Stimulated activated CD8-positive, alpha-beta memory T cell treated with anti-CD3 and anti-CD28 coated beads, Interleukin-15, amount 100 ng/mL, for 4 hours (primary cell): ENCODE results near the gene CAV1.
"Not testable (repeated sequence)": the region's sequence is repeated elsewhere in the genome, so short reads cannot be mapped to it uniquely, and the experiment has no call there.

Experiments
- DNase-seq, 2 donors: peaks; one replicate each; pipeline ENCODE4 v3.0.0-alpha.2; 2020; ENCODE audit warnings: low read depth in 2 of 2

The CAV1 gene

GRCh38 chr7:116582164-116582732 is 57.4 kb downstream of the CAV1 start:
- DNase-seq: no peak

- DNase-seq: no peak
Observed at GRCh38 chr7:116582806-116583444, 58.1 kb downstream of the CAV1 start.

DNA sequence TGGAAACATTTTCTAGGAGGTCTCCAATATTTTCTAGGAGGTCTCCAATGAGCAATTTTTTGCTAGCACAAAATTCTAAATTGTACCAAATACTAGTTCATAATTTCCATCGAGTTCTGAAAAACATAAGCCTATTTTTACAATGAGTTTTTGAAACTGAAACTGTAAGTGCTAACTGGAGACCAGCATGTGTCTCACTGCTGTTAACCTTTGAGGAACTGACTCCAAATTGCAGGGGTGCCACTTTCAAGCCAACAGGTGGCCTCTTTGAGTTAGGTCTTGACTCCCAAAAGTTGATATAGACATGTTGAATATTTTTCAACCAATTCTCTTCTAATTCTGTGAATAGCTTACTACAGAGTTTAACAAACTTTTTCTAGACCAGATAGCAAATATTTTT is 58.8 kb downstream of the CAV1 start:
- no peak for DNase-seq

DNA sequence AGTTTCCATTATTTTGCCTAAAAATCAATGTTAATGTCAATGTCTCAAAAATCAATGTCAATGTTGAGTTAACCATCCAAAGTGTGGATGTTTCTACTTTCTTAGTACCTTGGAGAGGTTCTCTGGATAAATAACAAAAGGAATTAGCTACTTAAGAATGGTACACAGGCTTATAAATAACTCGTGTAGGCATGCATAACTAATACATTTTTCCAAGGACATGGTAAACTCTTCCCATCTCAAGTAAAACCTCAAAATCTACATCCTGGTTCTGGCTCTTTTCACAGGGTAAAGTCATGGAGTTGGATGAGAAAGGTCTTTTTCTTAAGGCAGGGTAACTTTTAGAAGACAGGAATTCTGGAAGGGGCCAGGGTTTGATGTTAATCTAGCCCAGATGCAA is 59.9 kb downstream of the CAV1 start:
- DNase-seq: no peak

DNA sequence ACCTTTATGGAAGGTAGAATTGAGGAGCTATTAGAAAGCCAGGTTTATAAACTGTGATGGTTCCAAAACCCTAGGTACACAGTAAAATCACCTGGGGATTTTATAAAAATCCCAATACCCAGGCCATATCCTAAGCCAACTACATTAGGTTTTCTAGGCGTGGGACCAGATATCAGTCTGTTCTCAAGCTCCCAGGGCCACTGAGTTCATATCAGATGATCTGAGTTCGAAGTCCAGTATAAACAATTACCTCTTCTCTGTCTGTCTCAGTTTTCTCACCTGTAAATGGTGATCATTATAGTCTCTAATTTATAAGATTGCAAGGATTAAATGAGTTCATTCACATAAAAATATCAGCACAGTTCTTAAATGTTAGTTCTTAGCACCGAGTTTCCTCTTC is 60.6 kb downstream of the CAV1 start:
- no peak for DNase-seq

DNA sequence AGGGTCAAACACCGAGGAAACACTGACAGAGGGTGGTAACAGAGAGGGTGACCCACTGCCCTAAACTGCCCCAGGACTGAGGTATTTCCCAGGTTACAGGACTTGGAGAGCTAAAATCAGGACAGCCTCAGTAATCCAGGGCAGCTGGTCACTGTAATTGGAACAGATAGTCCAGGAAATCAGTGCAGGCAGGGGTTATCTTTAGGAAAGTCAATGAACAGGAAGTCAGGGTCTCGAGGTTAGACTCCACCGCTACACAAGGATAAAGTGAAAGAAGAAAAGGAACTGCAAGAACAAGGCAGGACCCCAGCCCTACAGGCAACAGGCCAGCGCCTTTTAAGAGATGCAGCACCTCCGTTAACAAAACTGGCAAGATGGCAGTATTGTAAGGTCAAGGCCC is 61.1 kb downstream of the CAV1 start:
- no peak for DNase-seq

DNA sequence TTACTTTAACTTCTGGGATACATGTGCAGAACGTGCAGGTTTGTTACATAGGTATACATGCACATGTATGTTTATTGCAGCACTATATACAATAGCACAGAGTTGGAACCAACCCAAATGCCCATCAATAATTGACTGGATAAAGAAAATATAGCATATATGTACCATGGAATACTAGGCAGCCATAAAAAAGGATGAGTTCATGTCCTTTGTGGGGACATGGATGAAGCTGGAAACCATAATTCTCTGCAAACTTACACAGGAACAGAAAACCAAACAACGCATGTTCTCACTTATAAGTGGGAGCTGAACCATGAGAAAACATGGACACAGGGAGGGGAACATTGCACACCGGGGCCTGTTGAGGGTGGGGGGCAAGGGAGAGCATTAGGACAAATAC is 62.4 kb downstream of the CAV1 start:
- not testable (repeated sequence) for DNase-seq

DNA sequence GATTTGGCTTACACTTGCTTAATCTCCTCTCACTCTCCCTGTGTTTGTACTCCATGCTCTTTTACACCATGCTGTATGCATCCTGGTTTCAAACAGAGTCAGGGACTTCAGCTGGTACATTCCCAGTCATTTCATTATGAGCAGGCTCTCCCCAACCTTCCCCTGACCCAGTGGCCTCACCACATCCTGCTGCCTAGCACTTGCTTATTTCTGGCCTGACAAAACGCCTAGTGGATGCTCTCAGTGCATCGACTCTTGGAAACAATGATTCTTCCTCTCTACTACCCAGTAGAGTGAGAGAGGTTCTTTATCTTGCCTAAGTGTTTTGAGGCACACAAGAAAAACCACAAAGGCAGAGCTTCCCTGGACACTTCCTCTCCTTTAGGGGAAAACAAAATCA is 63.4 kb downstream of the CAV1 start:
- DNase-seq: no peak

- DNase-seq: no peak
Observed at GRCh38 chr7:116588641-116589594, 64.1 kb downstream of the CAV1 start.

- DNase-seq: no peak
Observed at GRCh38 chr7:116591202-116592040, 66.6 kb downstream of the CAV1 start.

GRCh38 chr7:116592041-116592355 is 67.2 kb downstream of the CAV1 start:
- no peak for DNase-seq

DNA sequence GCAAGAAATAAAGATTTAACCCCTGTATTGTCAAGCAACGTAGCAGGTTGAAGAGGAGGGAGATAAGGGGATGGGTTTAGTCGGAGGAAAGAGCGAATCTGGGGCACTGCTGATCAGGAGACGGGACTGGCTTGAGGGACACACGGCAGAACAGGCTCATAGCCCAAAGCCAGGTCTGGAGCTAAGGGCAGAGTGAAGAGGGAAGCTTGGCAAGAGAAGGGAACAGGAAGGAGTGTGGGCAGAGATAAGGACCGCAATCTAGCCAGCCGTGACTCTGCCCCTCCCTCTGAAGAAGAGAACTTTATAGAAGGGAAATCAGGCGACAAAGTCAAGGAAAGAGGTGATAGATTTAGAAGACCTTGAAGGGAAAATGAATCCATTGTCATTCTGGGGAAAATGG is 67.6 kb downstream of the CAV1 start:
- DNase-seq: no peak

GRCh38 chr7:116593359-116594075 is 68.7 kb downstream of the CAV1 start:
- no peak for DNase-seq

GRCh38 chr7:116595063-116595462 is 70.2 kb downstream of the CAV1 start:
- no peak for DNase-seq

- DNase-seq: no peak
Observed at GRCh38 chr7:116597384-116597783, 72.5 kb downstream of the CAV1 start.

DNA sequence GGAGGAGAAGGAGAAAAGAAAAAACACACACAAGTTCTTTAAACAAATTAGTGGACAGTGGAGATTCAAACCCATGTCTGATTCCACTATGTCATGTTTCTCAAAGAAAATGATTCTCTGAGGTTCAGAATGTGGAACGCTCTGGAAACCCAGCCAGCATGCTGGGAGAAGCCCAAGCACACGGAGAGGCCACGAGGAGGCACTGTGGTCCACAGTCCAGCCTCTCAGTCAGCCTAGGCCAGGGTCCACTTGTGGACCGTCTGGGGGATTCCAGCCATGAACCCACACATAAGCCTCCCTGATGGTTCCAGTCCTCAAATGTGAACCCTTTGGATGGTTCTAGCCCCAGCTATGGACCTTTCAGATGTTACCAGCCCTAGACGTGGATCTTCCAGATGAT is 73.4 kb downstream of the CAV1 start:
- no peak for DNase-seq

- no peak for DNase-seq
Observed at GRCh38 chr7:116598861-116599260, 74.0 kb downstream of the CAV1 start.

GRCh38 chr7:116601426-116601825 is 76.6 kb downstream of the CAV1 start:
- no peak for DNase-seq

DNA sequence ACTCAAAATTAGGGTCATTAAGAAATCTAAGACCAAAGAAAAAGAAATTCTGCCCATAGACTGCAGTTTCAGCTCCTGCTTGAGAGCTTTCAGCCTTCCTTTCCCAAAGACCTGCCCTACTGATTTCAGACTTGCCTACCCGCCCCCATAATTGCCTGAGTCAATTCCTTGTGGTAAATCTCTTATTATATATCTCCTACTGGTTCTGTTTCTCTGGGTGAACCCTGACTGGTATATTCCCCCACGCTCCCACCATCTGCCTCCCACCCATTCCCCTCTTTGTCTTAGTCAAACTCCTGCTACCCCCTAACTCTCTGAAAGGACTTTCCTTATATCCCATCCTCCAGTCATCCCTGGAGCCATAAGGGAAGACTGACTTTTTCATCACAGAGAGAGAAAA is 82.5 kb downstream of the CAV1 start:
- no peak for DNase-seq

- DNase-seq: no peak
Observed at GRCh38 chr7:116610210-116610609, 85.4 kb downstream of the CAV1 start.

- DNase-seq: no peak
Observed at GRCh38 chr7:116610721-116611120, 85.9 kb downstream of the CAV1 start.
